Breast epithelium (tissue), 4 donors: ENCODE data around the gene PARD3B. TPM values are rescaled to one million over a fixed set of nuclear protein-coding genes. Genes with fewer than 3 reads are reported as not detected.

ENCODE experiments used
- DNase-seq, 2 donors: peaks; one replicate each; pipeline ENCODE4 v3.0.0-alpha.2; 2019; ENCODE audit warnings: low spot score in 2 of 2
- H3K27ac ChIP-seq, 2 donors: fragments of 200-600 bp; sonication (generic) in 1 of 2; one replicate each; pipeline ENCODE4 v1.5.1; 2016 to 2019; ENCODE audit warnings: mild to moderate bottlenecking in 1 of 2
- H3K27me3 ChIP-seq, 2 donors: fragments of 200-600 bp; sonication (generic) in 1 of 2; one replicate each; pipeline versions ENCODE4 v1.5.1 to v1.6.0; 2017 to 2019; ENCODE audit warnings: control low read depth in 1 of 2, mild to moderate bottlenecking in 1 of 2
- H3K36me3 ChIP-seq: fragments of 200-600 bp; one replicate; pipeline ENCODE4 v1.5.1; 2019
- H3K4me1 ChIP-seq, 2 donors: fragments of 200-600 bp; sonication (generic); one replicate each; pipeline ENCODE4 v1.5.1; 2016 to 2019; ENCODE audit warnings: control low read depth in 1 of 2
- H3K4me3 ChIP-seq, 3 donors: fragments of 200-600 bp; sonication (generic); 1 replicate in 2 of 3; 2 replicates in 1 of 3; pipeline ENCODE4 v1.5.1; 2016 to 2019; ENCODE audit warnings: mild to moderate bottlenecking in 3 of 3, moderate library complexity in 2 of 3
- H3K9me3 ChIP-seq, 2 donors: fragments of 200-600 bp; sonication (generic) in 1 of 2; one replicate each; pipeline ENCODE4 v1.5.1; 2016 to 2019; ENCODE audit warnings: control low read depth in 1 of 2
- CTCF ChIP-seq, 3 donors: fragments of 450-650 bp; IDR thresholded peaks; one replicate each; pipeline ENCODE4 v1.5.1; 2016 to 2017; ENCODE audit warnings: antibody characterized with exemption in 3 of 3, mild to moderate bottlenecking in 3 of 3, moderate library complexity in 3 of 3
- POLR2A ChIP-seq: fragments of 450-650 bp; IDR thresholded peaks from one replicate; pipeline ENCODE4 v1.6.1; 2016; ENCODE audit warnings: antibody characterized with exemption, mild to moderate bottlenecking, moderate library complexity
- POLR2AphosphoS5 ChIP-seq, 3 donors: sonication (generic); formaldehyde crosslinking; IDR thresholded peaks; one replicate each; pipeline ENCODE4 v1.6.1; 2017; ENCODE audit warnings: antibody characterized with exemption in 3 of 3
- intact Hi-C: fragments of 100-400 bp; cut with DNase I; formaldehyde crosslinking; loops from one replicate; pipeline ENCODE4 v1.15.1; 2023; ENCODE audit warnings: low total_unique reads
- total RNA-seq, 3 donors: library from RNA; depleted of rRNA; stranded (reverse); fragments of >200 nt; gene quantifications; one replicate each; pipeline ENCODE4 v1.1.0, GENCODE V29; 2016

Gene PARD3B
- total RNA-seq, 3 donors from 2014 or later = 24.6 to 66.2 (median 25.9) TPM

GRCh38 chr2:204696124-204696523 is 150.8 kb downstream of the PARD3B start:
- no peaks in the 10 kb centered on the region for H3K36me3 ChIP-seq
- no peak overlapping the region for H3K4me3 ChIP-seq
- no peaks in the 10 kb centered on the region for H3K4me1 ChIP-seq
- no peaks in the 10 kb centered on the region for H3K9me3 ChIP-seq
- intact Hi-C loops = no loop called here
- H3K27ac ChIP-seq = no peak overlapping the region
- no peaks in the 10 kb centered on the region for H3K27me3 ChIP-seq
- TF ChIP-seq POLR2AphosphoS5 (IDR thresholded peaks at IDR 0.05) (no peak), POLR2A (no peak), CTCF (IDR thresholded peaks at IDR 0.05) (no peak)
- no peak for DNase-seq

DNA sequence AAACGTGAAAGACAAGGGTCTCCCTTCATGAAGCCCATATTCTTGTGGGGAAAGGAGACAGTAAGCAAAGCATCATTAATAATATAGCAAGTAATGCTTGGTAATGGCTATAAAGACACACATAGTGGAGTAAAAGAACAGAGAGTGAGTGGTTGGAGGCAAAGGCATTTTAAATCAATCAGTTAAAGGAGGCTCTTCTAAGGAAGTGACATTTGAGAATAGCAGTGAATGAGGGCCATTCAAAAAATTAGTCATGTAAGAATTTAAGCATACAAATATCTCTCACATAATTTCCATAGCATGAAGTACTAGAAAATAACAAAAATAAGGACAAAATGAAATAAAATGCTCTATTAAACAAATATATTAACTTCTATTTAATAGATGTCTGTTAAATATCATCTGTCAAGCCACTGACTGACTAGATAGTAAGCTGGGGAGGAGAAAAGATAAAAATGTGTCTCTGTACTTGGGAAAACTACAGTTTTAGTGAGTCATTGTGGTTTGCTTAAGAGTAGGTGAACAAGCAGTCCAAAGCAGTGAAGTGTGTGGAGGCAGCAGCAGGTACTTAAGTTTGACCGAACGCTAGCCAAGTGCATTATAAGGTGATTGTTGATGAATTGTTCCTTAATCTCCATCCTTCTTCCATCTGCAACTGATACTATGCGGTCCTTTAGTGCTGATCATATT is 160.1 kb downstream of the PARD3B start:
- H3K9me3 ChIP-seq = no peaks in the 10 kb centered on the region
- TF ChIP-seq POLR2AphosphoS5 (IDR thresholded peaks at IDR 0.05) = no peak
- no peak for TF ChIP-seq POLR2A
- no peak for TF ChIP-seq CTCF (IDR thresholded peaks at IDR 0.05)
- DNase-seq = no peak
- no peaks in the 10 kb centered on the region for H3K4me1 ChIP-seq
- no peak overlapping the region for H3K4me3 ChIP-seq
- no peak overlapping the region for H3K27ac ChIP-seq
- no peaks in the 10 kb centered on the region for H3K27me3 ChIP-seq
- H3K36me3 ChIP-seq = no peaks in the 10 kb centered on the region
- intact Hi-C loops = no loop called here

- DNase-seq = no peak
- H3K27ac ChIP-seq = no peak overlapping the region
- no peaks in the 10 kb centered on the region for H3K27me3 ChIP-seq
- no peaks in the 10 kb centered on the region for H3K9me3 ChIP-seq
- no peak overlapping the region for H3K4me3 ChIP-seq
- intact Hi-C loops = no loop called here
- no peaks in the 10 kb centered on the region for H3K4me1 ChIP-seq
- no peaks in the 10 kb centered on the region for H3K36me3 ChIP-seq
- TF ChIP-seq POLR2AphosphoS5 (IDR thresholded peaks at IDR 0.05) (no peak), CTCF (IDR thresholded peaks at IDR 0.05) (no peak), POLR2A (no peak)
These were observed 161.7 kb downstream of the PARD3B start for GRCh38 chr2:204706939-204707338.

DNA sequence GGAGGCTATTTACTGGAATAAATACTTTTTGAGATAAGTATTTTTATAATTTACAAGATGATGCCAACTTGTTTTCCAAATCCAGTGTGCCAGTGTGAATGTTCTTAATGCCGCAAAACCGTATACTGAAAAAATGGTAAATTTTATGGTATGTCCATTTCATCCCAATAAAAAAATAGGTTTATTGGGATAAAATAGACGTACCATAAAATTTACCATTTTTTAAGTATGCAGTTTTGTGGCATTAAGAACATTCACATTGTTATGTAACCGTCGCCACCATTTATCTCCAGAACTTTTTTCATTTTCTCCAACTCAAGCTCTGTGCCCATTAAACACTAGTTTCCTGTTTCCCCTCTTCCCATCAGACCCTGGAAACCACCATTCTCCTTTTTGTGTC is 167.9 kb downstream of the PARD3B start:
- DNase-seq = no peak
- no peak overlapping the region for H3K4me3 ChIP-seq
- TF ChIP-seq POLR2AphosphoS5 (IDR thresholded peaks at IDR 0.05) (no peak), POLR2A (no peak), CTCF (IDR thresholded peaks at IDR 0.05) (no peak)
- no peaks in the 10 kb centered on the region for H3K36me3 ChIP-seq
- H3K27me3 ChIP-seq = no peaks in the 10 kb centered on the region
- H3K27ac ChIP-seq = no peak overlapping the region
- no peaks in the 10 kb centered on the region for H3K9me3 ChIP-seq
- intact Hi-C loops = no loop called here
- H3K4me1 ChIP-seq = no peaks in the 10 kb centered on the region

- Histone ChIP-seq H3K4me1 (no peaks in the 10 kb centered on the region), H3K27ac (no peak overlapping the region), H3K4me3 (no peak overlapping the region), H3K36me3 (no peaks in the 10 kb centered on the region), H3K27me3 (no peaks in the 10 kb centered on the region), H3K9me3 (no peaks in the 10 kb centered on the region)
- no peak for DNase-seq
- intact Hi-C loops = no loop called here
- TF ChIP-seq CTCF (IDR thresholded peaks at IDR 0.05) = no peak
- TF ChIP-seq POLR2A = no peak
- no peak for TF ChIP-seq POLR2AphosphoS5 (IDR thresholded peaks at IDR 0.05)
These were observed 170.1 kb downstream of the PARD3B start for GRCh38 chr2:204715361-204715760.
